ACC112 (cell line): Measurements from ENCODE around the gene KCTD2.
A peak's percentile ranks its signal among the peaks of the same experiment; 100 is the strongest.

Experiments used
- H2AFZ ChIP-seq: fragments of 200-600 bp; sonication (generic); one replicate; pipeline ENCODE4 v1.6.0; 2017; ENCODE audit warnings: antibody characterized with exemption, low read length; ENCODE audit not compliant: unreplicated experiment
- H3K27ac ChIP-seq: fragments of 200-600 bp; sonication (generic); 2 replicates; pipeline ENCODE4 v1.5.1; 2014; ENCODE audit warnings: low read depth, mild to moderate bottlenecking, antibody characterized with exemption, low read length, moderate library complexity
- H3K27me3 ChIP-seq: fragments of 200-600 bp; sonication (generic); 2 replicates; pipeline ENCODE4 v1.6.1; 2014; ENCODE audit warnings: mild to moderate bottlenecking, antibody characterized with exemption, low read length, moderate library complexity, mixed read lengths; ENCODE audit not compliant: insufficient read depth
- H3K36me3 ChIP-seq: fragments of 200-600 bp; sonication (generic); 2 replicates; pipeline ENCODE4 v1.6.1; 2016; ENCODE audit warnings: mild to moderate bottlenecking, antibody characterized with exemption, low read length, moderate library complexity, mixed read lengths; ENCODE audit not compliant: insufficient read depth
- H3K4me1 ChIP-seq: fragments of 200-600 bp; sonication (generic); one replicate; pipeline ENCODE4 v1.6.1; 2016; ENCODE audit warnings: low read length, mixed read lengths; ENCODE audit not compliant: insufficient read depth, unreplicated experiment, control insufficient read depth
- H3K4me3 ChIP-seq: fragments of 200-600 bp; sonication (generic); 2 replicates; pipeline ENCODE4 v1.5.1; 2014; ENCODE audit warnings: mild to moderate bottlenecking, low read depth, low read length
- H3K79me2 ChIP-seq: fragments of 200-600 bp; sonication (generic); one replicate; pipeline ENCODE4 v1.6.0; 2016; ENCODE audit warnings: low read length; ENCODE audit not compliant: control insufficient read depth, unreplicated experiment, insufficient read depth

The KCTD2 gene

GRCh38 chr17:75102385-75102821 is 55.4 kb downstream of the KCTD2 start:
- H3K27me3 ChIP-seq, result no peaks in the 10 kb centered on the region
- no peak overlapping the region for H3K27ac ChIP-seq
- no peaks in the 10 kb centered on the region for H3K36me3 ChIP-seq
- H3K4me1 ChIP-seq, result no peaks in the 10 kb centered on the region
- H2AFZ ChIP-seq, result no peak overlapping the region
- no peak overlapping the region for H3K4me3 ChIP-seq
- H3K79me2 ChIP-seq, result no peaks in the 10 kb centered on the region

GRCh38 chr17:75103601-75104554 is 56.9 kb downstream of the KCTD2 start:
- H3K4me3 ChIP-seq, result no peak overlapping the region
- no peaks in the 10 kb centered on the region for H3K4me1 ChIP-seq
- H3K79me2 ChIP-seq, result no peaks in the 10 kb centered on the region
- no peaks in the 10 kb centered on the region for H3K27me3 ChIP-seq
- H3K36me3 ChIP-seq, result no peaks in the 10 kb centered on the region
- H3K27ac ChIP-seq, result no peak overlapping the region
- H2AFZ ChIP-seq, result no peak overlapping the region

GRCh38 chr17:75105126-75106080 is 58.4 kb downstream of the KCTD2 start:
- no peak overlapping the region for H2AFZ ChIP-seq
- H3K4me1 ChIP-seq, result no peaks in the 10 kb centered on the region
- H3K4me3 ChIP-seq, result no peak overlapping the region
- H3K27me3 ChIP-seq, result 0 out of 2 replicates have a peak, but pooled peaks cover 3% of the 10 kb centered on the region
- no peak overlapping the region for H3K27ac ChIP-seq
- H3K36me3 ChIP-seq, result no peaks in the 10 kb centered on the region
- H3K79me2 ChIP-seq, result no peaks in the 10 kb centered on the region

- Histone ChIP-seq H3K27me3 (0 out of 2 replicates have a peak, but pooled peaks cover 3% of the 10 kb centered on the region), H3K79me2 (no peaks in the 10 kb centered on the region), H2AFZ (no peak overlapping the region), H3K4me1 (no peaks in the 10 kb centered on the region), H3K27ac (no peak overlapping the region), H3K4me3 (no peak overlapping the region), H3K36me3 (no peaks in the 10 kb centered on the region)
Measured at GRCh38 chr17:75108193-75108592, 61.2 kb downstream of the KCTD2 start.

GRCh38 chr17:75109046-75109406 is 62.0 kb downstream of the KCTD2 start:
- H2AFZ ChIP-seq, result peak overlapping the region; percentile 44
- H3K4me3 ChIP-seq, result peak overlapping the region; percentile 90
- H3K27me3 ChIP-seq, result 0 out of 2 replicates have a peak, but pooled peaks cover 3% of the 10 kb centered on the region
- H3K27ac ChIP-seq, result no peak overlapping the region
- no peaks in the 10 kb centered on the region for H3K4me1 ChIP-seq
- H3K36me3 ChIP-seq, result no peaks in the 10 kb centered on the region
- no peaks in the 10 kb centered on the region for H3K79me2 ChIP-seq

DNA sequence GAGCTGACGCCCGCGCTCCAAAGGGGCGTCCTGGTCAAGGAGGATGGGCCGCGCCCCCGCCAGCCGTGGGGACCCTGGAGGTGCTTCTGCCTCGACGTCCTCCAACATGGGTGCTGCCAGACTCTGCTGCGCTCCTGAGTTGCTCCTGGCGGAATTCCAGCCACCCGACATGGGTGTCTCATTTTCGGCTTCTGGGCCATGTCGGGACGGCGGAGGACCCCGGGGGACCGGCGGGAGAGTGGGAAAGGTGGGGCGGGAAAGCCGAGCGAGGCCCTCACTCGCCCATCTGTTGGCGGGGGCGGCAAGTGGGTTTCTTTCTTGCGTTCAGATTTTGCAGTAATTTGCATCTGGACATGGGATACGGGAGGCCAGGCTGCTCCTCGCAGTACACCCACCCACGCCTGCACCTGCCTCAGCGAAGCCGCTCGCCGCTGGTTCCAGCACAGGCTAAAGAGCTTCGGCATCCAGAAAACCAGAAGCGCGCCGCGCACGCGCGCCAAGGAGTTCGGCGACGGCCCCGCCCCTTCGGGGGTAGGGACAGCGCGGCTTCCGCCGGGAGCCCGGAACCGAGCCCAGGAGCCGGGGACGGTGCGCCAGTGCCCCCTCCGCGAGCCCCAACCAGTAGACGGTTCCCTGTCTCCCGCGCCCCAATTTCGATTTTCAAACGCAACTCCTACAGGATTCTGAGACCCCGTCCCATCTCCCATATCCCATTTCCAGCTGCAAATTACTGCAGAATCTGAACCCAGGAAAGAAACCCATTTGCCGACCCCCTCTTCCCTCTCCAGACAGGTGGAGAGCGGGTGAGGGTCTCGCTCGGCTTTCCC is 62.6 kb downstream of the KCTD2 start, which contains the start of gene ARMC7:
Gene ARMC7 (plus strand): TSS at position 563 of the 827 bp plus-strand sequence. CDS start 320 bp downstream, outside the sequence.
- Histone ChIP-seq H3K4me3 (peak within 1 kb of the TSS; percentile 90), H3K36me3 (no peaks in the 10 kb centered on the region), H3K4me1 (peaks cover 2% of the 10 kb centered on the region), H3K27ac (no peak within 1 kb of the TSS), H3K79me2 (no peaks in the 10 kb centered on the region), H2AFZ (peak within 1 kb of the TSS; percentile 83), H3K27me3 (0 out of 2 replicates have a peak, but pooled peaks cover 3% of the 10 kb centered on the region)

DNA sequence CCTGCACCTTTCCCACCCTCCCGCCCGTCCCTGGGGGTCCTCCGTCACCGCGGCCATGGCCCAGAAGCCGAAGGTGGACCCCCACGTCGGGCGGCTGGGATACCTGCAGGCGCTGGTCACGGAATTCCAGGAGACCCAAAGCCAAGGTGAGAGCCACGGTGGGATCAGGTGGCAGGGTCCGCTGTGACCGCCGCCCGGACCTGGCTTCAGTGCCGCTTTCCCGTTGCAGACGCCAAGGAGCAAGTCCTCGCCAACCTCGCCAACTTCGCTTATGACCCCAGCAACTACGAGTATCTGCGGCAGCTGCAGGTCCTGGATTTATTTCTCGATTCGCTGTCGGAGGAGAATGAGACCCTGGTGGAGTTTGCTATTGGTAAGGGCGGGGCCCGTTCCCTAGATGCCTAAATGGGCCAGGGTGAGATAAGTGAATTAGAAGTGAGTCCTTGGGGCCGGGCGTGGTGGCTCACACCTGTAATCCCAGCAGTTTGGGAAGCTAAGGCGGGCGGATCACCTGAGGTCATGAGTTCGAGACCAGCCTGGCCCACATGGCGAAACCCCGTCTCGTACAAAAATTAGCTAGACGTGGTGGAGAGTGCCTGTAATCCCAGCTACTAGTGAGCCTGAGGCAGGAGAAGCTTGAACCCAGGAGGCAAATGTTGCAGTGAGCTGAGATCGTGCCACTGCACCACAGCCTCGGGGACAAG is 63.4 kb downstream of the KCTD2 start:
- Histone ChIP-seq H3K27ac (no peak overlapping the region), H3K79me2 (no peaks in the 10 kb centered on the region), H2AFZ (peak overlapping the region; percentile 83), H3K36me3 (no peaks in the 10 kb centered on the region), H3K27me3 (0 out of 2 replicates have a peak, but pooled peaks cover 3% of the 10 kb centered on the region), H3K4me1 (peaks cover 5% of the 10 kb centered on the region), H3K4me3 (peak overlapping the region; percentile 90)

DNA sequence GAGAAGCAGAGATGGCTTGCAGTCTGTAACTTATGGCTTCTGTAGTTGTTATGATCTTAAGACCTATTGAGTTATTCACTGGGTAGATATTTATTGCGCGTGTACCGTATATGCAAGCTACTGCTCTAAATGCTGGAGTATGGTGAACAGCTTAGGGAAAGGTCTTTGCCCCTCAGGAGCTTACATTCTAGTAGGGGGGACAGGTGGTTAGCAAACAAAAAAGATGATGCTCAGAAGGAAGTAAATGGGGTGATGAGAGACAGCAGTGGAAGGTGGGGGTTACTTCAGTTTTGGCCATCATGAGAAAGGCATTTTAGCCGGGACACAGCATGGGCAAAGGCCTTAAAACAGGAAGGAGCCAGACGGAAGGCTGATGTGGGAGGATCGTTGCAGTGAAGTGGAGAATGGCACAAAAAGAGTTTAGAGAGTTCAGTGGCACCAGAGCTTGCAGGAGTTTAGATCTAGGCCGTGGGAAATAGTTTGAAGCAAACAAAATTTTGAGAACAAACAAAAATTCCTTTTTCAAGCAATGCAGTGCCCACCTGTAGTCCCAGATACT is 64.8 kb downstream of the KCTD2 start:
- 0 out of 2 replicates have a peak, but pooled peaks cover 3% of the 10 kb centered on the region for H3K27me3 ChIP-seq
- no peaks in the 10 kb centered on the region for H3K79me2 ChIP-seq
- H3K4me3 ChIP-seq, result no peak overlapping the region
- H3K36me3 ChIP-seq, result no peaks in the 10 kb centered on the region
- no peak overlapping the region for H2AFZ ChIP-seq
- no peak overlapping the region for H3K27ac ChIP-seq
- peaks cover 5% of the 10 kb centered on the region for H3K4me1 ChIP-seq

DNA sequence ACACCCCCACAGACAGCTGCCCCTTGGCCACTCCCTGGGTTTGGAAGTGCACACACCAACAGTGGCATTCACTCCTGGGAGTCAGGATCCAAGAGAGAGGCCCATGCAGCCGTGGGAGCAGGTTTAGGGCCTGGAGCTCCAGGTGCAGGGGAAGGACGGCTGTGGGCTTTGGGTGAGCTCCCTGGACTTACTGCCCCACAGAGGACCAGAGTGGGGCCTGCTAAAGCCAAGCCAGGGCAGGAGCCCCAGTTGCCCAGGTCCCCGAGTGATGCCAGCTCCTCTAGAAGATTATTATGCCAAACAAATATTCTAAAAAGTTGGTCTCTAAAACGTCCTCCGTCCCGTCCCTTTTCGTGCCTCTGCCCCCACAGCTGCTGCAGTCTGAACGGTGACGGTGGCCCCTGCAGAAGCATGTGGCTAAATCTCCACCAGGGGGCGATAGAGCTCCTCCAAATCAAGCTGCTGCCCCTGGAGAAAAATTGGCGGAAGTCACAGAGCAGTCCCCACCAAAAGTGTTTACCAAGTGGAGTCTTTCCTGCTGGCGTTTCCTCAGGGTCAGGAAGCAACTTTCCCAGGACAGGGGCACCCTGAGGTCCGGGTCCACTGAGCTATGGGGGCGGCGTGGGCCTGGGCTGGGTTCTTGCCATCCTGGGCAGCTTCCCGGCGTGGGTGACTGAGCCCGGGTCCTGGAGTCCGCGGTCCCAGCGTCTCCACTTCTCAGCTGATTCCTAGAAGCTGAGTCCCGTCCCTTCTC is 67.0 kb downstream of the KCTD2 start:
- peak overlapping the region; percentile 66 for H3K4me3 ChIP-seq
- peaks cover 5% of the 10 kb centered on the region for H3K4me1 ChIP-seq
- no peaks in the 10 kb centered on the region for H3K36me3 ChIP-seq
- H2AFZ ChIP-seq, result peak overlapping the region; percentile 64
- 0 out of 2 replicates have a peak, but pooled peaks cover 2% of the 10 kb centered on the region for H3K27me3 ChIP-seq
- no peaks in the 10 kb centered on the region for H3K79me2 ChIP-seq
- H3K27ac ChIP-seq, result no peak overlapping the region
